ENCODE data around the gene NDUFA6.
A peak's percentile ranks its signal among the peaks of the same experiment; 100 is the strongest.

The NDUFA6 gene

DNA sequence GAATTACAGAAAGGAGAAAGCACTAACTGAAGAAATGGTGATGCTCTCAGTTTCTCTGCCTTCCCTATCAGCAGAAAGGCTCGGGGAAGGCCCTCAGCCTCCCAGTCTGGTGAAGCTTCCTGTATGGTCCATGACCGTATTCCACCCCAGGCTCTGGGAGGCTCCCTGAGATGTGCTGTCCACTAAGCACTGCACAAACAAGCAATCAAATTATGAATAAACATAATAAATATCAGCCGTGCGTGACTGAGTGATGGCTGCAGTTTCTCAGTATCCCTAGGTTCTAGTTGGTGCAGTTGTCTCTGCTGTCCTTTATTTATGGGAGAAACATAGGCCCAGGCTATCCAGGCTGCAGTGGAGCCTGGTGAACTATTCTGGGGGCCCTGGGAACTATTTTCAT lies 7.5 kb downstream of the NDUFA6 start:
- no peak overlapping the region for H3K4me2 ChIP-seq (ENCODE audit: low read length)
- no peak overlapping the region for H2AFZ ChIP-seq (ENCODE audit: low read length)
- no peak overlapping the region for H3K27ac ChIP-seq (ENCODE audit: low read depth, low read length, poor library complexity, severe bottlenecking)
- H3K9me2 ChIP-seq (ENCODE audit: low read depth, low read length), result no peaks in the 10 kb centered on the region
- no peaks in the 10 kb centered on the region for H4K20me1 ChIP-seq (ENCODE audit: insufficient read depth, low read length)
- H3F3A ChIP-seq (ENCODE audit: insufficient read depth, low read length), result no peaks in the 10 kb centered on the region
- TF ChIP-seq, protein P1, sequence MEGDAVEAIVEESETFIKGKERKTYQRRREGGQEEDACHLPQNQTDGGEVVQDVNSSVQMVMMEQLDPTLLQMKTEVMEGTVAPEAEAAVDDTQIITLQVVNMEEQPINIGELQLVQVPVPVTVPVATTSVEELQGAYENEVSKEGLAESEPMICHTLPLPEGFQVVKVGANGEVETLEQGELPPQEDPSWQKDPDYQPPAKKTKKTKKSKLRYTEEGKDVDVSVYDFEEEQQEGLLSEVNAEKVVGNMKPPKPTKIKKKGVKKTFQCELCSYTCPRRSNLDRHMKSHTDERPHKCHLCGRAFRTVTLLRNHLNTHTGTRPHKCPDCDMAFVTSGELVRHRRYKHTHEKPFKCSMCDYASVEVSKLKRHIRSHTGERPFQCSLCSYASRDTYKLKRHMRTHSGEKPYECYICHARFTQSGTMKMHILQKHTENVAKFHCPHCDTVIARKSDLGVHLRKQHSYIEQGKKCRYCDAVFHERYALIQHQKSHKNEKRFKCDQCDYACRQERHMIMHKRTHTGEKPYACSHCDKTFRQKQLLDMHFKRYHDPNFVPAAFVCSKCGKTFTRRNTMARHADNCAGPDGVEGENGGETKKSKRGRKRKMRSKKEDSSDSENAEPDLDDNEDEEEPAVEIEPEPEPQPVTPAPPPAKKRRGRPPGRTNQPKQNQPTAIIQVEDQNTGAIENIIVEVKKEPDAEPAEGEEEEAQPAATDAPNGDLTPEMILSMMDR (IDR thresholded peaks at IDR 0.05; ENCODE audit: low read length), result no peak
- TF ChIP-seq EZH2 (IDR thresholded peaks at IDR 0.05; ENCODE audit: borderline replicate concordance, low read length), result no peak
- H3K4me3 ChIP-seq (ENCODE audit: low read depth, low read length, poor library complexity, severe bottlenecking), result no peak overlapping the region
- H3K79me2 ChIP-seq (ENCODE audit: insufficient read depth, low read length), result peaks cover 22% of the 10 kb centered on the region
- H3K27me3 ChIP-seq (ENCODE audit: insufficient read depth, low read length), result no peaks in the 10 kb centered on the region
- H3K9me3 ChIP-seq (ENCODE audit: low read length), result no peaks in the 10 kb centered on the region
- H3K9ac ChIP-seq (ENCODE audit: low read length), result no peak overlapping the region
- peaks cover 59% of the 10 kb centered on the region for H3K36me3 ChIP-seq (ENCODE audit: insufficient read depth, low read length)
- H3K4me1 ChIP-seq (ENCODE audit: insufficient read depth, low read length, severe bottlenecking), result peaks cover 17% of the 10 kb centered on the region

DNA sequence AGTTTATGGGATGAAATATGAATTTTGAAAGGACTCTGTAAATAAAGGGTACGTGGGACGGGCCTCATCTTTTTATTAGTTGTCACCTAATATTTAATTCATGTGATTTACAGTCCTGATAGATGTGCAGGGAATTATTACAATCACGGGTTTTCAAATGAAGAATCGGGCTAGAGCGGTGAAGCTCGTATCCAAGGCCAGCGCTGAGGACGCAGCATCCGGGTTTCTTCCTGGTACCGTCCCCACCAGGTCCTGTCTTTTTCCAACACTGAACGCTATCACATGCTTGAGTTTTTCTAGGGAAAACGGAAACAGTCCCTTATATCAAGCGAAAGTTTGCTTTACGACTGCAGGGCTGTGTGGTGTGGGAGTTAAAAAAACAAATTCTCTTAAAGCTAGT lies 10.3 kb downstream of the NDUFA6 start:
- H3K9ac ChIP-seq (ENCODE audit: low read length), result peak overlapping the region; percentile 90

DNA sequence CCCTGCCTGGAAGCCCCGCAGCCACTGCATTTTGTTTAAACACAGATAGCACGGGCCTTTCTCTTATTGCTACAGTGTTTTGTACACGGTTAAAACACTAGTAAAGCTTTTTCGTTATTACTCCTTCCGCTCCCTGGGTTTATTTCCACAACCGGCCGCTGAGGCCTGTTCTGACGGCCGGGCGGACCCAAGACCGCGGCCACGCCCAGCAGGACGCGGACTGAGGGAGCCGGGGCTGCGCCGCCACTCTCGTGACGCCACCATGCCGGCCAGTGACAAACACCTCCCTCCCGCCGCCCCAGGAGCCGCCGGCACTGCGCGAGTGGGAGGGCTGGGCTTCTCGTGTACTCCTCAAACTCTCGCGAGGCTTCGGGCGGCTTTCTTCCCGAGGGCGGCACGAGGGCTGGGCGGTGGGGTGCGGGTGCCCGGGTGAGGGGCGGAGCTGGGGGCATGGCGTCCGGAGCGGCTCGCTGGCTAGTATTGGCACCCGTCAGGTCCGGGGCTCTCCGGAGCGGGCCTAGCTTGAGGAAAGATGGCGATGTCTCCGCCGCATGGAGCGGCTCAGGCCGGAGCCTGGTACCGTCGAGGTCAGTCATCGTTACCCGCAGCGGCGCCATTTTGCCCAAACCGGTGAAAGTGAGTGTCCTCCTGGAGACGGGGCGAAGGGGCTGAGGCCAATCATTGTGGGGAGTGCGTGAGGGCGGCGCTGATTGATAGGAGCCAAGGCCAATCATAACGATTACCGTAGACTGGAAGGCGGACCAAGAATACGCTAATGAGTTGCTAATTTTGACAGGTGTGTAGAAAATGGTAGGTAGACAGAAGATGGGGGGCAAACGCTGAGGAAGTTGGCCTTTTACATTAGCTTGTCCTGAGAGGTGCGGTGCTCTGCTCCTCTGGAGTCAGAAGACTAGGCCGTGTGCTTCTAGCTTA lies 11.0 kb downstream of the NDUFA6 start, which contains the start of gene SMDT1:
Gene SMDT1, plus strand, starts transcription at position 382 of the 933 bp plus-strand sequence. Its CDS starts 69 bp downstream, at position 451.
- H3K36me3 ChIP-seq (ENCODE audit: insufficient read depth, low read length), result peaks cover 30% of the 10 kb centered on the region
- TF ChIP-seq, protein P1 (IDR thresholded peaks at IDR 0.05; ENCODE audit: low read length), result no peak
- TF ChIP-seq EZH2 (IDR thresholded peaks at IDR 0.05; ENCODE audit: borderline replicate concordance, low read length), result no peak
- no peaks in the 10 kb centered on the region for H3K9me3 ChIP-seq (ENCODE audit: low read length)
- H3K4me1 ChIP-seq (ENCODE audit: insufficient read depth, low read length, severe bottlenecking), result peaks cover 17% of the 10 kb centered on the region
- no peaks in the 10 kb centered on the region for H3K9me2 ChIP-seq (ENCODE audit: low read depth, low read length)
- peak within 1 kb of the TSS; percentile 81 for H3K4me3 ChIP-seq (ENCODE audit: low read depth, low read length, poor library complexity, severe bottlenecking)
- peaks cover 11% of the 10 kb centered on the region for H3K79me2 ChIP-seq (ENCODE audit: insufficient read depth, low read length)
- no peaks in the 10 kb centered on the region for H3K27me3 ChIP-seq (ENCODE audit: insufficient read depth, low read length)
- no peaks in the 10 kb centered on the region for H4K20me1 ChIP-seq (ENCODE audit: insufficient read depth, low read length)
- no peaks in the 10 kb centered on the region for H3F3A ChIP-seq (ENCODE audit: insufficient read depth, low read length)
- no peak within 1 kb of the TSS for H2AFZ ChIP-seq (ENCODE audit: low read length)
- peak within 1 kb of the TSS; percentile 90 for H3K9ac ChIP-seq (ENCODE audit: low read length)
- peak within 1 kb of the TSS; percentile 74 for H3K4me2 ChIP-seq (ENCODE audit: low read length)
- peak within 1 kb of the TSS; percentile 79 for H3K27ac ChIP-seq (ENCODE audit: low read depth, low read length, poor library complexity, severe bottlenecking)

More for the DNA sequence above, 10.3 kb downstream of the NDUFA6 start:
- Histone ChIP-seq H3K4me2 (ENCODE audit: low read length) (peak overlapping the region; percentile 74), H3K27me3 (ENCODE audit: insufficient read depth, low read length) (no peaks in the 10 kb centered on the region), H3K9me2 (ENCODE audit: low read depth, low read length) (no peaks in the 10 kb centered on the region), H2AFZ (ENCODE audit: low read length) (no peak overlapping the region), H3K79me2 (ENCODE audit: insufficient read depth, low read length) (peaks cover 11% of the 10 kb centered on the region), H3F3A (ENCODE audit: insufficient read depth, low read length) (no peaks in the 10 kb centered on the region), H3K4me1 (ENCODE audit: insufficient read depth, low read length, severe bottlenecking) (peaks cover 17% of the 10 kb centered on the region), H3K4me3 (ENCODE audit: low read depth, low read length, poor library complexity, severe bottlenecking) (peak overlapping the region; percentile 81), H3K36me3 (ENCODE audit: insufficient read depth, low read length) (peaks cover 38% of the 10 kb centered on the region), H4K20me1 (ENCODE audit: insufficient read depth, low read length) (no peaks in the 10 kb centered on the region), H3K27ac (ENCODE audit: low read depth, low read length, poor library complexity, severe bottlenecking) (peak overlapping the region; percentile 79), H3K9me3 (ENCODE audit: low read length) (no peaks in the 10 kb centered on the region)
- TF ChIP-seq, protein P1 (IDR thresholded peaks at IDR 0.05; ENCODE audit: low read length), result no peak
- no peak for TF ChIP-seq EZH2 (IDR thresholded peaks at IDR 0.05; ENCODE audit: borderline replicate concordance, low read length)

Measured in OCI-LY1 (cell line).